GM23338 (cell line): ENCODE data around the gene GALC. TPM values are rescaled to one million over a fixed set of nuclear protein-coding genes. Genes with fewer than 3 reads are reported as not detected.

Source experiments
- ATAC-seq: fragments of 200-7000 bp; cut with Tn5 transposase; 3 replicates; pipeline ENCODE4 v1.9.1; 2020
- DNase-seq: peaks from one replicate; pipeline ENCODE4 v3.0.0-alpha.2; 2015; ENCODE audit warnings: low spot score
- H2AFZ ChIP-seq: fragments of 200-600 bp; sonication (generic); 2 replicates; pipeline ENCODE4 v1.8.0; 2016; ENCODE audit warnings: antibody characterized with exemption, mild to moderate bottlenecking, moderate library complexity
- H3F3A ChIP-seq: fragments of 200-600 bp; sonication (generic); replicated peaks from 2 replicates; pipeline ENCODE4 v1.8.0; 2017; ENCODE audit warnings: antibody characterized with exemption, mixed run types, low read depth
- H3K27ac ChIP-seq: fragments of 200-600 bp; sonication (generic); 2 replicates; pipeline ENCODE4 v1.6.1; 2016; ENCODE audit warnings: low read depth
- H3K27me3 ChIP-seq: fragments of 200-600 bp; sonication (generic); 2 replicates; pipeline ENCODE4 v1.8.0; 2016; ENCODE audit warnings: mild to moderate bottlenecking, mixed run types, moderate library complexity; ENCODE audit not compliant: insufficient read depth
- H3K36me3 ChIP-seq: fragments of 200-600 bp; sonication (generic); 2 replicates; pipeline ENCODE4 v1.8.0; 2016; ENCODE audit warnings: mild to moderate bottlenecking; ENCODE audit not compliant: insufficient read depth
- H3K4me1 ChIP-seq: fragments of 200-600 bp; sonication (generic); 2 replicates; pipeline ENCODE4 v1.8.0; 2016; ENCODE audit warnings: mild to moderate bottlenecking, moderate library complexity; ENCODE audit not compliant: insufficient read depth
- H3K4me2 ChIP-seq: fragments of 200-600 bp; sonication (generic); 2 replicates; pipeline ENCODE4 v1.7.1; 2017; ENCODE audit warnings: mixed run types
- H3K4me3 ChIP-seq: fragments of 200-600 bp; sonication (generic); 2 replicates; pipeline ENCODE4 v1.6.1; 2016; ENCODE audit warnings: mixed run types
- H3K79me2 ChIP-seq: fragments of 200-600 bp; sonication (generic); replicated peaks from 2 replicates; pipeline ENCODE4 v1.8.0; 2017; ENCODE audit warnings: mild to moderate bottlenecking; ENCODE audit not compliant: insufficient read depth
- H3K9me2 ChIP-seq: fragments of 200-600 bp; sonication (generic); 2 replicates; pipeline ENCODE4 v1.8.0; 2017; ENCODE audit not compliant: insufficient read depth
- H4K20me1 ChIP-seq: fragments of 200-600 bp; sonication (generic); replicated peaks from 2 replicates; pipeline ENCODE4 v1.8.0; 2017; ENCODE audit warnings: mild to moderate bottlenecking; ENCODE audit not compliant: insufficient read depth
- H3K27ac Mint-ChIP-seq: 2 replicates; pipeline ENCODE4 v1.8.0; 2020; ENCODE audit warnings: inconsistent platforms, mild to moderate bottlenecking, moderate library complexity, mixed read lengths
- H3K27me3 Mint-ChIP-seq: 3 replicates; pipeline ENCODE4 v1.8.0; 2022; ENCODE audit warnings: low read depth, mild to moderate bottlenecking, moderate library complexity, mixed read lengths, inconsistent platforms; ENCODE audit not compliant: insufficient read depth, poor library complexity
- H3K36me3 Mint-ChIP-seq: 3 replicates; pipeline ENCODE4 v1.8.0; 2021; ENCODE audit warnings: low read depth, mild to moderate bottlenecking, inconsistent platforms, moderate library complexity, mixed read lengths
- H3K4me1 Mint-ChIP-seq: 3 replicates; pipeline ENCODE4 v1.8.0; 2020; ENCODE audit warnings: mild to moderate bottlenecking, inconsistent platforms, mixed read lengths
- H3K4me3 Mint-ChIP-seq: 3 replicates; pipeline ENCODE4 v1.8.0; 2021; ENCODE audit warnings: moderate library complexity, mild to moderate bottlenecking, inconsistent platforms, mixed read lengths
- H3K9me3 Mint-ChIP-seq: 3 replicates; pipeline ENCODE4 v1.8.0; 2020; ENCODE audit warnings: moderate library complexity, mild to moderate bottlenecking, inconsistent platforms, mixed read lengths
- CREB1 ChIP-seq: fragments of 250-450 bp; sonication (Bioruptor Pico); IDR thresholded peaks from 2 replicates; pipeline ENCODE4 v1.5.0; 2020; ENCODE audit warnings: low read depth, mild to moderate bottlenecking, moderate library complexity
- EZH2 ChIP-seq: fragments of 200-600 bp; sonication (generic); IDR thresholded peaks from one replicate; pipeline ENCODE4 v1.8.0; 2017; ENCODE audit warnings: antibody characterized with exemption, mild to moderate bottlenecking, low read depth; ENCODE audit not compliant: unreplicated experiment
- EZH2phosphoT487 ChIP-seq: fragments of 200-600 bp; sonication (generic); IDR thresholded peaks from one replicate; pipeline ENCODE4 v1.8.1; 2018; ENCODE audit warnings: antibody characterized with exemption; ENCODE audit not compliant: unreplicated experiment
- JUNB ChIP-seq: IDR thresholded peaks from one replicate; pipeline ENCODE4 v1.6.1; 2016; ENCODE audit warnings: antibody characterized with exemption; ENCODE audit not compliant: unreplicated experiment
- NANOG ChIP-seq: IDR thresholded peaks from 2 replicates; pipeline ENCODE4 v1.6.1; 2016; ENCODE audit warnings: antibody characterized with exemption, borderline replicate concordance
- POLR2AphosphoS5 ChIP-seq: IDR thresholded peaks from 2 replicates; pipeline ENCODE4 v1.6.1; 2016; ENCODE audit warnings: antibody characterized with exemption, low read depth
- STAT1 ChIP-seq: IDR thresholded peaks from one replicate; pipeline ENCODE4 v1.6.1; 2016; ENCODE audit warnings: antibody characterized with exemption; ENCODE audit not compliant: unreplicated experiment
- ZNF114 ChIP-seq: fragments of 250-450 bp; sonication (Bioruptor Pico); IDR thresholded peaks from 2 replicates; pipeline ENCODE4 v1.5.0; 2020; ENCODE audit warnings: mild to moderate bottlenecking, moderate library complexity
- ZNF331 ChIP-seq: fragments of 250-450 bp; sonication (Bioruptor Pico); IDR thresholded peaks from 2 replicates; pipeline ENCODE4 v1.5.0; 2020; ENCODE audit warnings: low read depth, mild to moderate bottlenecking, moderate library complexity
- polyA plus RNA-seq: library from polyadenylated mRNA; unstranded; fragments of >200 nt; fragmentation: Nextera tagmentation; extraction: Ambion mirVana; gene quantifications from 2 replicates; pipeline ENCODE4 v1.2.1, GENCODE V29; 2016
- total RNA-seq: library from RNA; depleted of rRNA; stranded (reverse); fragments of >200 nt; shearing (Covaris generic); gene quantifications from 2 replicates; pipeline ENCODE4 v1.2.3, GENCODE V29; 2014
- TF ChIP-seq, protein P1 (sequence below): IDR thresholded peaks from one replicate; pipeline ENCODE4 v1.6.1; 2018; ENCODE audit warnings: antibody characterized with exemption; ENCODE audit not compliant: unreplicated experiment
- TF ChIP-seq, protein P2 (sequence below): fragments of 250-450 bp; sonication (Bioruptor Pico); IDR thresholded peaks from 2 replicates; pipeline ENCODE4 v1.5.0; 2020; ENCODE audit warnings: mild to moderate bottlenecking, moderate library complexity
- TF ChIP-seq, protein P3 (sequence below): IDR thresholded peaks from 2 replicates; pipeline ENCODE4 v1.6.1; 2016; ENCODE audit warnings: antibody characterized with exemption
- TF ChIP-seq, protein P4 (sequence below), 2 experiments: fragments of 200-600 bp in 1 of 2; sonication (generic) in 1 of 2; conservative IDR thresholded peaks; 2 replicates each; pipeline versions ENCODE4 v1.5.1 to v1.6.1; 2016 to 2017; ENCODE audit warnings: antibody characterized with exemption in 2 of 2, low read depth in 2 of 2, mild to moderate bottlenecking in 2 of 2, moderate library complexity in 1 of 2

Gene GALC
- total and polyA plus RNA-seq, 2 experiments from 2014 or later, result 3.4 to 12.9 TPM

- H3K4me1 ChIP-seq, result no peaks in the 10 kb centered on the region
- H3K9me3 Mint-ChIP-seq, result no peaks in the 10 kb centered on the region
- ATAC-seq (no peak), DNase-seq (no peak)
- H3K4me2 ChIP-seq, result no peak overlapping the region
- H2AFZ ChIP-seq, result no peak overlapping the region
- no peaks in the 10 kb centered on the region for H4K20me1 ChIP-seq
- H3K4me3 ChIP-seq, result no peak overlapping the region
- H3K27ac ChIP-seq, result no peak overlapping the region
- no peaks in the 10 kb centered on the region for H3K9me2 ChIP-seq
- H3K4me1 Mint-ChIP-seq, result peaks cover 7% of the 10 kb centered on the region; the same call in 2 of the 3 replicates
- no peak overlapping the region for H3K4me3 Mint-ChIP-seq
- no peaks in the 10 kb centered on the region for H3K36me3 ChIP-seq
- TF ChIP-seq STAT1, result no peak
- TF ChIP-seq ZNF331 (CRISPR knock-in tag), result no peak
- TF ChIP-seq JUNB, result no peak
- TF ChIP-seq EZH2phosphoT487, result no peak
- TF ChIP-seq, protein P1, sequence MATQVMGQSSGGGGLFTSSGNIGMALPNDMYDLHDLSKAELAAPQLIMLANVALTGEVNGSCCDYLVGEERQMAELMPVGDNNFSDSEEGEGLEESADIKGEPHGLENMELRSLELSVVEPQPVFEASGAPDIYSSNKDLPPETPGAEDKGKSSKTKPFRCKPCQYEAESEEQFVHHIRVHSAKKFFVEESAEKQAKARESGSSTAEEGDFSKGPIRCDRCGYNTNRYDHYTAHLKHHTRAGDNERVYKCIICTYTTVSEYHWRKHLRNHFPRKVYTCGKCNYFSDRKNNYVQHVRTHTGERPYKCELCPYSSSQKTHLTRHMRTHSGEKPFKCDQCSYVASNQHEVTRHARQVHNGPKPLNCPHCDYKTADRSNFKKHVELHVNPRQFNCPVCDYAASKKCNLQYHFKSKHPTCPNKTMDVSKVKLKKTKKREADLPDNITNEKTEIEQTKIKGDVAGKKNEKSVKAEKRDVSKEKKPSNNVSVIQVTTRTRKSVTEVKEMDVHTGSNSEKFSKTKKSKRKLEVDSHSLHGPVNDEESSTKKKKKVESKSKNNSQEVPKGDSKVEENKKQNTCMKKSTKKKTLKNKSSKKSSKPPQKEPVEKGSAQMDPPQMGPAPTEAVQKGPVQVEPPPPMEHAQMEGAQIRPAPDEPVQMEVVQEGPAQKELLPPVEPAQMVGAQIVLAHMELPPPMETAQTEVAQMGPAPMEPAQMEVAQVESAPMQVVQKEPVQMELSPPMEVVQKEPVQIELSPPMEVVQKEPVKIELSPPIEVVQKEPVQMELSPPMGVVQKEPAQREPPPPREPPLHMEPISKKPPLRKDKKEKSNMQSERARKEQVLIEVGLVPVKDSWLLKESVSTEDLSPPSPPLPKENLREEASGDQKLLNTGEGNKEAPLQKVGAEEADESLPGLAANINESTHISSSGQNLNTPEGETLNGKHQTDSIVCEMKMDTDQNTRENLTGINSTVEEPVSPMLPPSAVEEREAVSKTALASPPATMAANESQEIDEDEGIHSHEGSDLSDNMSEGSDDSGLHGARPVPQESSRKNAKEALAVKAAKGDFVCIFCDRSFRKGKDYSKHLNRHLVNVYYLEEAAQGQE, result no peak
- TF ChIP-seq, protein P2, sequence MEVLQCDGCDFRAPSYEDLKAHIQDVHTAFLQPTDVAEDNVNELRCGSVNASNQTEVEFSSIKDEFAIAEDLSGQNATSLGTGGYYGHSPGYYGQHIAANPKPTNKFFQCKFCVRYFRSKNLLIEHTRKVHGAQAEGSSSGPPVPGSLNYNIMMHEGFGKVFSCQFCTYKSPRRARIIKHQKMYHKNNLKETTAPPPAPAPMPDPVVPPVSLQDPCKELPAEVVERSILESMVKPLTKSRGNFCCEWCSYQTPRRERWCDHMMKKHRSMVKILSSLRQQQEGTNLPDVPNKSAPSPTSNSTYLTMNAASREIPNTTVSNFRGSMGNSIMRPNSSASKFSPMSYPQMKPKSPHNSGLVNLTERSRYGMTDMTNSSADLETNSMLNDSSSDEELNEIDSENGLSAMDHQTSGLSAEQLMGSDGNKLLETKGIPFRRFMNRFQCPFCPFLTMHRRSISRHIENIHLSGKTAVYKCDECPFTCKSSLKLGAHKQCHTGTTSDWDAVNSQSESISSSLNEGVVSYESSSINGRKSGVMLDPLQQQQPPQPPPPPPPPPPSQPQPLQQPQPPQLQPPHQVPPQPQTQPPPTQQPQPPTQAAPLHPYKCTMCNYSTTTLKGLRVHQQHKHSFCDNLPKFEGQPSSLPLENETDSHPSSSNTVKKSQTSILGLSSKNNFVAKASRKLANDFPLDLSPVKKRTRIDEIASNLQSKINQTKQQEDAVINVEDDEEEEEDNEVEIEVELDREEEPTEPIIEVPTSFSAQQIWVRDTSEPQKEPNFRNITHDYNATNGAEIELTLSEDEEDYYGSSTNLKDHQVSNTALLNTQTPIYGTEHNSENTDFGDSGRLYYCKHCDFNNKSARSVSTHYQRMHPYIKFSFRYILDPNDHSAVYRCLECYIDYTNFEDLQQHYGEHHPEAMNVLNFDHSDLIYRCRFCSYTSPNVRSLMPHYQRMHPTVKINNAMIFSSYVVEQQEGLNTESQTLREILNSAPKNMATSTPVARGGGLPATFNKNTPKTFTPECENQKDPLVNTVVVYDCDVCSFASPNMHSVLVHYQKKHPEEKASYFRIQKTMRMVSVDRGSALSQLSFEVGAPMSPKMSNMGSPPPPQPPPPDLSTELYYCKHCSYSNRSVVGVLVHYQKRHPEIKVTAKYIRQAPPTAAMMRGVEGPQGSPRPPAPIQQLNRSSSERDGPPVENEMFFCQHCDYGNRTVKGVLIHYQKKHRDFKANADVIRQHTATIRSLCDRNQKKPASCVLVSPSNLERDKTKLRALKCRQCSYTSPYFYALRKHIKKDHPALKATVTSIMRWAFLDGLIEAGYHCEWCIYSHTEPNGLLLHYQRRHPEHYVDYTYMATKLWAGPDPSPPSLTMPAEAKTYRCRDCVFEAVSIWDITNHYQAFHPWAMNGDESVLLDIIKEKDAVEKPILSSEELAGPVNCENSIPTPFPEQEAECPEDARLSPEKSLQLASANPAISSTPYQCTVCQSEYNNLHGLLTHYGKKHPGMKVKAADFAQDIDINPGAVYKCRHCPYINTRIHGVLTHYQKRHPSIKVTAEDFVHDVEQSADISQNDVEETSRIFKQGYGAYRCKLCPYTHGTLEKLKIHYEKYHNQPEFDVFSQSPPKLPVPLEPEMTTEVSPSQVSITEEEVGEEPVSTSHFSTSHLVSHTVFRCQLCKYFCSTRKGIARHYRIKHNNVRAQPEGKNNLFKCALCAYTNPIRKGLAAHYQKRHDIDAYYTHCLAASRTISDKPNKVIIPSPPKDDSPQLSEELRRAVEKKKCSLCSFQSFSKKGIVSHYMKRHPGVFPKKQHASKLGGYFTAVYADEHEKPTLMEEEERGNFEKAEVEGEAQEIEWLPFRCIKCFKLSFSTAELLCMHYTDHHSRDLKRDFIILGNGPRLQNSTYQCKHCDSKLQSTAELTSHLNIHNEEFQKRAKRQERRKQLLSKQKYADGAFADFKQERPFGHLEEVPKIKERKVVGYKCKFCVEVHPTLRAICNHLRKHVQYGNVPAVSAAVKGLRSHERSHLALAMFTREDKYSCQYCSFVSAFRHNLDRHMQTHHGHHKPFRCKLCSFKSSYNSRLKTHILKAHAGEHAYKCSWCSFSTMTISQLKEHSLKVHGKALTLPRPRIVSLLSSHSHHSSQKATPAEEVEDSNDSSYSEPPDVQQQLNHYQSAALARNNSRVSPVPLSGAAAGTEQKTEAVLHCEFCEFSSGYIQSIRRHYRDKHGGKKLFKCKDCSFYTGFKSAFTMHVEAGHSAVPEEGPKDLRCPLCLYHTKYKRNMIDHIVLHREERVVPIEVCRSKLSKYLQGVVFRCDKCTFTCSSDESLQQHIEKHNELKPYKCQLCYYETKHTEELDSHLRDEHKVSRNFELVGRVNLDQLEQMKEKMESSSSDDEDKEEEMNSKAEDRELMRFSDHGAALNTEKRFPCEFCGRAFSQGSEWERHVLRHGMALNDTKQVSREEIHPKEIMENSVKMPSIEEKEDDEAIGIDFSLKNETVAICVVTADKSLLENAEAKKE (CRISPR knock-in tag), result no peak
- TF ChIP-seq ZNF114, result no peak
- no peak for TF ChIP-seq NANOG
- TF ChIP-seq, protein P3, sequence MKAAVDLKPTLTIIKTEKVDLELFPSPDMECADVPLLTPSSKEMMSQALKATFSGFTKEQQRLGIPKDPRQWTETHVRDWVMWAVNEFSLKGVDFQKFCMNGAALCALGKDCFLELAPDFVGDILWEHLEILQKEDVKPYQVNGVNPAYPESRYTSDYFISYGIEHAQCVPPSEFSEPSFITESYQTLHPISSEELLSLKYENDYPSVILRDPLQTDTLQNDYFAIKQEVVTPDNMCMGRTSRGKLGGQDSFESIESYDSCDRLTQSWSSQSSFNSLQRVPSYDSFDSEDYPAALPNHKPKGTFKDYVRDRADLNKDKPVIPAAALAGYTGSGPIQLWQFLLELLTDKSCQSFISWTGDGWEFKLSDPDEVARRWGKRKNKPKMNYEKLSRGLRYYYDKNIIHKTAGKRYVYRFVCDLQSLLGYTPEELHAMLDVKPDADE, result no peak
- no peak for TF ChIP-seq CREB1 (CRISPR knock-in tag)
- TF ChIP-seq POLR2AphosphoS5, result no peak
- TF ChIP-seq, protein P4, sequence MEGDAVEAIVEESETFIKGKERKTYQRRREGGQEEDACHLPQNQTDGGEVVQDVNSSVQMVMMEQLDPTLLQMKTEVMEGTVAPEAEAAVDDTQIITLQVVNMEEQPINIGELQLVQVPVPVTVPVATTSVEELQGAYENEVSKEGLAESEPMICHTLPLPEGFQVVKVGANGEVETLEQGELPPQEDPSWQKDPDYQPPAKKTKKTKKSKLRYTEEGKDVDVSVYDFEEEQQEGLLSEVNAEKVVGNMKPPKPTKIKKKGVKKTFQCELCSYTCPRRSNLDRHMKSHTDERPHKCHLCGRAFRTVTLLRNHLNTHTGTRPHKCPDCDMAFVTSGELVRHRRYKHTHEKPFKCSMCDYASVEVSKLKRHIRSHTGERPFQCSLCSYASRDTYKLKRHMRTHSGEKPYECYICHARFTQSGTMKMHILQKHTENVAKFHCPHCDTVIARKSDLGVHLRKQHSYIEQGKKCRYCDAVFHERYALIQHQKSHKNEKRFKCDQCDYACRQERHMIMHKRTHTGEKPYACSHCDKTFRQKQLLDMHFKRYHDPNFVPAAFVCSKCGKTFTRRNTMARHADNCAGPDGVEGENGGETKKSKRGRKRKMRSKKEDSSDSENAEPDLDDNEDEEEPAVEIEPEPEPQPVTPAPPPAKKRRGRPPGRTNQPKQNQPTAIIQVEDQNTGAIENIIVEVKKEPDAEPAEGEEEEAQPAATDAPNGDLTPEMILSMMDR (conservative IDR thresholded peaks at IDR 0.05; ENCODE audit: low read depth in 2 of 2), result no peak
- no peak for TF ChIP-seq EZH2
- H3K79me2 ChIP-seq, result no peaks in the 10 kb centered on the region
- H3K27me3 ChIP-seq, result no peaks in the 10 kb centered on the region
- no peaks in the 10 kb centered on the region for H3F3A ChIP-seq
- H3K27me3 Mint-ChIP-seq, result peaks cover 1% of the 10 kb centered on the region
- no peaks in the 10 kb centered on the region for H3K36me3 Mint-ChIP-seq
- H3K27ac Mint-ChIP-seq, result no peak overlapping the region
These were observed 11.6 kb upstream of the GALC start for GRCh38 chr14:88004506-88005036.
